ENCODE results near the gene DCTN3.

- TF ChIP-seq POLR2A (IDR thresholded peaks at IDR 0.05) (no peak), CTCF (IDR thresholded peaks at IDR 0.05) (no peak), POLR2AphosphoS5 (IDR thresholded peaks at IDR 0.05) (no peak)
Measured at GRCh38 chr9:34642679-34643078, 22.4 kb upstream of the DCTN3 start.
